CD1c-positive myeloid dendritic cell (primary cell): Measurements from ENCODE around the gene IRX4.

Experiments
- DNase-seq: peaks from one replicate; pipeline ENCODE4 v3.0.0-alpha.2; 2016; ENCODE audit errors: extremely low spot score

The IRX4 gene

DNA sequence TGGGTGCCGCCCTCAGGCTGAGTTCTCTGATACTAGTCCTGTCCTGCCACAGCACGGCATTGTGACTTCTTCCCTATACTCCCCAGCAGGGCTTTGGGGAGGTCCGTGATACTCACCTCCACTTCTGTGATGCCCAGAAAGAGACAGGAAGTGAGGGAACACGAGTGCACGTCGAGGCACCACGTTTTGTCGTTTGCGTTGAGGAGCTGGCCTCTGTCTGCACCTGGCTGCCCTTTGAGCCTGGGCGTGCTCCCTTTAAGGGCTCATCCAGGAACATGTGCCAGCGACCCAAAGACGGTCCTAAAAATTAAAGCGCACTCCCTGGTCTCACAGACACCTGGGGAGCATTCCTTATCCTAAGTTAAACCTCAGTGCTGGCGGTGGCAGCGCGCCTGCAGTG lies 8.7 kb upstream of the IRX4 start:
- no peak for DNase-seq

DNA sequence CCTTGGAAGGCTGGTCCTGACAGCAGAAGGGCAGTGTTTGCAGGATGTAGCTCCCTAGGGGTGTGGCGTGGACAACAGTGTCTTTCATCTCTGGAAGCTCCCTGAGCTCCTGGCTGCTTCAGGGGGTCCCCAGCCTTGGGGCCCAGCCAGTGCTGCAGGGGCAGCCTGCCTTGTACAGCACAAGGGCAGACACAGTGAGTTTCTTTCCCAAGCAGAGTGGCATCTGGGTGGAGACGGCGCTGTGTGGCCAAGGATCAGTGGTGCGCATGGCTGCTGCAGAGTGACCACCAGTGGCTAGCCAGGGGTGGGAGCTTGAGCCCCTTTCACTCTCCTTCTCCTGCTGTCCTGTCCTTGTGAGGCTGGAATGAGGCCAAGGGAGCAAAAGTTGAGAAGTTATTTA lies 7.6 kb upstream of the IRX4 start:
- DNase-seq: no peak

DNA sequence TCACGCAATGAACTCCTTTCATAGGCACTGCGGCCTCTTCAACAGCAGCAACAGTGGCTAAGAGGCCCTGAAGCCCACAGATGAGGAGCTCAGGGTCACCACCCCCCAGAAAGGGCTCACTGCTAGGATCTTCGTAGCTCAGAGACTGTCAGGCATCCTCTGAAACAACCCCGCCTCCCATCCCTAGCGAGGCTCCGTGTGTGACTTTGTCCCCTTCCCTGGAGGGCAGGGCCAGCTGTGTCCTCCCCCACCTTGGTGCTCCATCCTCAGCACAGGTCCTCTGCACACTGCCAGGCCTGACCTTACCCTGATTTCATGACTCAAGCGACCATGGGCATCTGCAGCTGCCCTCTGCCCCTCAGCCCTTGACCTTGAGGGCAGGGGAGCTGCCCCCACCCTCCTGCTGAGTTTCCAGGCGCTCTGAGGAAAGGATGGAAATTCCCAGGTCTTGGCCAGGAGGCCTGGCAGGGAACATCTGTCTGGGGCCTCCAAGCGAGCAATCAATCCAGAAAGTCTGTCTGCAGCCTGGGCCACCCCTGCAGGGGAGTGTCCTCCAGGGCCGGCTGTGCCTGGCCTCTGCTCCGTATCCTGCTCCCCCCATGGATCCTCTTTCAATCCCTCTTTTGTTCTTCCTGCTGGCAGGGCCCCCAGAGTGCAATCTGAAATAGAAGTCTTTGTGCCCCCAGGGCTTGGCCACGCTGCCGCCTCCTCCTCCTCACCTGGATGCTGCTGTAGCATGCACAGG lies 6.8 kb upstream of the IRX4 start:
- DNase-seq: no peak

DNA sequence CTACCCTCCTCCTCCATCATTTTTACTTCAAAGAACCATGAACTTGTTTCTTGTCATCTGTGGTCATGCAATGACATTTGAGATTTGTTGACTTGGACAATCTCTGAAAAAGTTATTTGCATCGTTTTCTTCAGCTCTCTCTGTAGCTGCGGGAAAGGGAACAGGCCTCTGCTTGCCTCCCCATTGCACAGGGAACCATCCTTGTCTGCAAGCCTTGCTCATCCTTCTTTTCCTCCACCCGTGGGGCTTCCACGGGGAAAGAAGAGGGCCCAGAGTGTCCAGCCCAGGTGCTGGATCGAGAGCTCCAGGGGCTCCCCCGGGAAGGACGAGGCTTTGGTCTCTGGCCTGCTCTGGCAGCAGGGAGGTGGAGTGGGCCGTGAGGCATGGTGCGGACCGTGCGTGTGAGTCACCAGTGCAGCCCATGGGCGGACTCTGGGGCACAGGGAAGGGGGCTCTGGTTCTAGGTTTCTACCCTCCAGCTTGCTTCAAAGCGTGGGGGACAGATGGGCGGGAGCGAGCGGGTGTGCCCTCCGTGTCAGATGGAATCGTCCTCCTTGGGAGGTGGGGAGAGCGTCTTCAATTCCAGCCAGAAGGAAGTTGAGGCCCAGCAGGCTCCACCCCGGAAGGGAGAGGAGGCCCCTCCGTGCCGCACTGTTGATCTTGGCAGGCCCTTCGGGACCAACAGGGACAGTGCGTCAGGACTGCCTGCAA lies 6.0 kb upstream of the IRX4 start:
- DNase-seq: no peak

DNA sequence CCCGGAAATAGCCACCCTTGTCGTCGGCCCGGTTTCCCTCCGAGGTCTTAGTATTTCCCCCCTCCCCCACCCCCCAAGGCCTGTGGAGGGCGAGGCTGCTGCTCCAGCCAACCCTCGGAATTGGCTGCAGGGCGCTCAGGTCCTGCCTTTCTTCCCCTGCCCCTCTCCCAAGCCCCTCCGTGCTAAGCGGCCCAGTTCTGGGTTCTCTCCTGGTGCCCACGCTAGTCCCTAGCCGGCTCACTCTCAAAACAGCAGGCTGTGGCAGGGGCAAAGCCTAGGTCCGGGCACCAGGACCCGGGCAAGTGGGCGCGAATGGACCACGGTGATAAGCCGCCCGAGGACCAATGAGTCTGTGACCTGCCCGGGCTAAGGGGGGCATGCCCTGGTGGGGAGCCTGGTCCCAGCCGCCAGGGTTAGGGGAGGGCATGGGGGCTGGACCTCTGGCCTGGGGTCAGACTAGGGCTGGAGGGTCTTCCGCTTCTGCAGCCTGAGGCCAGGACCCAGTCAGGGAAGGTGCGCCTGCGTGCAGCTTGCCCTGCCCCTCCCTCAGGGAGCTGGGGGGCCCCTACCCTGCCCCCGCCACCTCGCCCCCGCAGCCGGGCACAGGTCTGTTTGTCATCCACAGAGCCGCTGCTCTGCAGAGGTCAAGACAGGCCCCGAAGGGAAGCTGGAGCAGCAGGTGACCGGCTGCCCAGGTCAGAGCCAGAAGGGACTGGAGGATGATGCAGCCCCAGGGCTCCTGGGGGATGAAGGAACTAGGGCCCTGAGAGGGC lies 5.0 kb upstream of the IRX4 start:
- no peak for DNase-seq

DNA sequence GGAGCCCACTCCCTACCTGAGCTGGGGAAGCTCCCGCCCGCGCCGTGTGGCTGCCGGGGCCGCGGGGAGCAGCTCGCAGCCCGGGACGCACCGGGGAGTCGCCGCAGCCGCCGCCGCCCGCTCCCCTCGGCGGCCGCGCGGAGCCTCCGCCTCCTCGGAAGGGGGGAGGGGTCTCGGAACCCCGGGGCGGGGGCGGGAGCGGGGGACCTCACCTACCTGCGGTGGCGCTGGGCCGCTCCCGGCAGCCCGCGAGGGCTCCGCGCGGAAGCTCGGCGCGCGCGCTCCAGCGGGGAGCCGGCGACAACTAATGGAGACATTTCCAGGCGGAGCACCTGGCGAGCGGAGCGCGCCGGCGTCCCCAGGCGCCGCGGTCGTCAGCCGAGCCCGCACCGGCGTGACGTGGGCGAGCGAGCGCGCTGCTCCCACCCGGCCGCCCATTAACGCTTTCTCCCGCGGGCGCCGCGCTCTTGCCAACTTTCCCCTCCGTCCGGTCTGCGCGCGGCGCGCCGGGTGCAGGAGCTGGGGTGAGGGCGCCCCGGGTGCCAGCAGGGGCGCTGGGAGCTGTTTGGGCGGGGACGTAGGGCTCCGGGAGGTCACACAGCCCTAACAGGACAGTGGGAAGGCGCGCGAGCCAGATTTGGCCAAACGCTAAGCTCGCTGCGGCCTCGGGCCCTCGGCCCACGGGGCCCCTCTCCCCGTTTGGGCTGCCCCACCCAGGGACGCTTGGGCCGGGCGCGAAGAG lies 4.3 kb upstream of the IRX4 start:
- DNase-seq: no peak

DNA sequence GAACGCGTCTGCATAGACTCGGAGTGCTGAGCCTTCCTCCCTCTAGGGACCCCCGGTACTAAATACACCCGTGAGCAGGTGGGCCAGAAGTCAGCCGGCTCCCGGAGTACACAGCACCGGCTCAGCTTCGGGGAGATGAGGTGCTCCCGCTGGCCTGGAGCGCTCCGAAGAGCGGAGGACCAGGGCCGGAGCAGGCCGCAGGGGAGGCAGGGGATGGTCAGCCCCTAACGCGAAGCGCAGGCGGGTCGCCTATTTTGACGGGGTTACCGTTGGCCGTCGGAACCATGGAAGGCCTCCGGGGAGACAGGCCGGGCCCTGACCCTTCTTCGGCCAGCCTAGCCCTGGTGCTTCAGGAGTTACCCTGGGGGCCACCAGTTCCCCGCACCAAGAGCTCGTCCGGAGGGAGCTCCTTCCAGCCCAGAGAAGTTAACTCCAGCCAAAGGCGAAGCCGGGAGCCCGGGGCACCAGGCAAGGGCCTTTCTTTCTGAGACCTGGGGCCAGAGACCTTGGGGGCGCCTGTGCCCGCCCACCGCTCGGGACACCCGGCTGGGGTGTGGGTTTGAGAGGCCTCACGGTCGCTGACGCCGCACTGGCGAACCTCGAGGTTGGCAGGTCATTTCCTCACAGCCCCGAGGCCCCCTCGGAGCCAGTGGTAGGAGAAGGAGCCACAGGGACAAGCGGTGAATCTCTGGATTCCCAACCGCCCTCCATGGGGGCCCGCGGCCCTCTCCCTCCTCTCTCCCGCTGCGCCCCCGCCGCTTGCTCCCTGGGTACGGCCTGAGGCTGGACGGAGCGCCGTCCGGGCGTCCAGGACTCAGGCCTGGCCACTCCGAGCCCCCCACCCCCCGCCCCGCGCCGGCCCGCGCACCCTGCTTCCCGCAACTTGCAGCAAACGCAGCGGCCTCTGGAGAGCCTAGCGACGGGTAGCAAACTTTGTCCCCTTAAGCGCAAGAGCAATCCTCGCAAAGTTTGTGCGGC lies 3.4 kb upstream of the IRX4 start:
- no peak for DNase-seq

DNA sequence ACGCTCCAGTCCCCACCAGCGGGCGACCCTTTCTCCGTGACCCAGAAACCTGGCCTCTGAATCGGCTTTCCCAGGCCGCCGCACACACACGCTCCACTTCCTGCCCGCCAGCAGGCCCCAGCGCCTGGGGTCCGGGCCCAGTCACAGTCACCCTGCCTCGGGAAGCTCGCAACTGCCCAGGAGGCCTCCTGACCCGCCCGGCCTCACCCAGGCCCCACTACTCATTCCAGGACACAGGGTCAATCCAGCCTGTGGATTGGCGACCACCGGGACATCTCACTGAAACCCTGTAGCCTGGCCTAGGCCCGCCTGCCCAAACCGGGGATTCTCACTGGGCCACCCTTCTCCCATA lies 2.7 kb upstream of the IRX4 start:
- DNase-seq: no peak

DNA sequence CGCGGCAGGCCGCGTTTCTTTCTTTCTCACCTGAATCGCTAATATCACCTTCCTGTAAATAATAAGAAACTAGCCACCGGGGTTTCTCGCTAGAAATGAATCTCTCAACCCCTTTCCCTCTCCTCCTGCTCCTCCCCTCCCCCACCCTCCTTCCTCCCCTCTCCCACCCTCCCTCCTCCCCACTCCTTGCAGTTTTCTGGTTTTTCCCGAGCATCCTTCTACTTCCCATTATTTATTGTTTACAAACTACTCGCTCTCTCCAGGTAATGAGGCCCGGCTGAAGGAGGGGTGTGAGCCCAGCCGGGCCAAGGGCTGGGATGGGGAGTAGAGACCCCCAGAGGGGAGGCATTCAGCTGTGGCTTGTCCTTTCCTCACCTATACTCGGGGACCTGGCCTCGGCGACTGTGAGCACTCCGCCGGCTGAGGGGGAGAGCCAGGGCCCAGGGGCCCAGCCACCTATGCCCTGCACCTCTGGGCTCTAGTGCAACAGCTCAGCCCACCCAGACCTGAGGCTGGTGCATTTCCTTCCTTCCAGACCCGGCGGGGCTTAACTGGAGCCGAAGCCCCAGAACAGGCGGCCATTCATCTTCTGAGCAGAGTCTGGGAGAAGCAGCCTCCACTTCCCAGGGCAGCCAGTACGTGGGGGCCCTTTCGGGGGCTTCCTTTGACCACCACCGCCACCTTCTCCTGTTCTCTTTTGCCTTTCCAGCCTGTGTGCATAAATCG lies 2.1 kb upstream of the IRX4 start:
- no peak for DNase-seq

DNA sequence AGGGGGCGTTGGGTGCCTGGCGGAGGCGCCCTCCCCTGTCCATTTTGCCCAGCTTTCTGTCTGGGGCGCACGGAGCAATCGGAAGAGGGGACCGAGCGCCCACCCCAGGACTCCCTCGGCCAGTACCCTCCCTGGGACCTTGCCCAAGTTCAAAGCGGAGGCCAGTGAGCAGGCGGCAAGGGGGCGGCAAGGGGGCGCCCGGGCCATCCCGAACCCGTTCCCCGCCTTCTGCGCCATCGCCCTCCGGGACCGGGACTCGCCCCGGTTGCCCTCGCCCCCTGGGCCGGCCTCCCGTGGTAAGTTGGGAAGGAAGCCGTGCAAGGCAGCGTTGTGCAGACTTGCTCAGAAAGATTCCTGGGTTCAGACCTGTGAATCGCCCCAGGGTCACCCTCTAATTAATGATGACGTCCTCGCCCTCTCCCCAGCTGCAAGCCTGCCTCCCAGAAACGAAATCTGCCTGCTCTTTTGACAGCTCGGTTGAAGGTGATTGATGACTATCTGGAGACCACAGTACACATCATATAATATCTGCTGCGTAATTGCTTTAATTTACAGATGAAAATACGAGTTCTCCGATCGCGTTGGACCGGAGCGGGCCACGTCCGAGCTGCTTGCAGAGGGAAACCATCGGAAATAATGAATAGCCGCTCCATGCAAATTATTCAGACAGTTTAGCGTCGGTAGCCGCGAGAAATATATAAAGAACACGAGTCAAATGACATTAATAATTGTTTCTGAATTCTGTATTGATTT lies 1.4 kb upstream of the IRX4 start:
- no peak for DNase-seq

DNA sequence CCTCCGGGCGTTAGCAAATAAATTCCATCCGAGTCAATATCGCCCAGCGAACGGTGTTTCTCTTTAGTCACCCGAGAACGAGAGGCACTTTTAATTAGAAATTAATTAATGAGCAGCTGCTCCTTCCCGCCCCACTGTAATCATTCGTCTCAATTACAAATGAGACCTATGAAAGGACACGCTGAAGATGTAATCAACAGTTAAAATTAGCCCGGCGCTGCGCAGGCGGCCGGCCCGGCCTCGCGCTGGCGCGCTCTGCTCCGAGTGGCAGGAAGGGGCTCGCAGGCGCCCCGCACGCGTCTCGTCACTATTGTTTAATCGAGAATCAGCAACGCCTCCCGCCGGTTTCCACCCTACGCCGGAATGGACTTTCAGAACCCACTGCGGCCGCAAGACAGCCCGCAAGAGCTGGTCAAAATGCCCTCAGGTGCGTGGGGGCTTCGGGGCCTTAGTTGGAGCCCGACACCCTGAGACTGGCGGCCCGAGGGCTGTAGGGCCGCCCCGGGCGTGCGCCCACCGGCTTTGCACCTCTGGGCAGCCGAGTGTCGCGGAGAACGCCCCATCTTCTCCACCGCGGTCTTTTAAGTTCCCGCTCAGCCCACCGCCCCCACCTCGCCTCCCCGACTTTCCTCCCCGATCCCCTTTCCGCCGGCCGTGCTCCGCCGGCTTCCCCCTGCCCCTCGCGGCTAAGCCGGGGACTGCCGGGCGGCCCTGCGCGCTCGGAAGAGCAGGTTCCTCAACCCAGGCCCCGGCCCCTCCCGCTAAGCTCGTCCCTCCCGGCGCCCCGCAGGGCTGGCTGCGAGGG lies 597 bp upstream of the IRX4 start:
- DNase-seq: no peak

DNA sequence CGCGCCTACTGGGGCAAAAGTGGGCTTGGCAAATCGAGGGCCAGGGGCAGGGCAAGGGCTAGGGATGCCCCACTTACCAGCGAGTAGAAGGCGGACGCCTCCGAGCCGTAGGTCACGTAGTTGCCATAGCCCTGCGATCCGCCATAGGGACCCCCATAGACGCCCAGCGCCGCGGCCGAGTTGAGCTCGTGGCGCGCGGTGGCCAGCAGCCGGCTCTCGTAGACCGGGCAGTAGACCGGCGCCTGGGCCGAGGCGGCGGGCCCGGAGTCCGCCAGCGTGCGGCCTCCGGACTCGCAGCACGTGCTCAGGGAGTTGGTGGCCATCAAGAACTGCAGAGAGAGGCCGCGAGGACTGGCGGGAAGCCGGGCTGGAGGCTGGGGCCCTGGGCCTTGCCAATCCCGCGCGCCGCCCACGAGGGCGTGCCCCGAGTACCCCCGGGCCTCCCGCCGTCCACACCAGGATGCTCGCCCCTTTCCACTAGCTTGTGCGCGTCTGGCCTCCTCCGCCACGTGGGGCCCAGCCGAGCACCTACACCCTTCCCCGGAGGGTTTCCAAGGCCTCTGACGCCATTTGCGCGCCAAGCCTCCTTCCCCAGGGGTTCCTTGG lies 891 bp downstream of the IRX4 start:
- no peak for DNase-seq

DNA sequence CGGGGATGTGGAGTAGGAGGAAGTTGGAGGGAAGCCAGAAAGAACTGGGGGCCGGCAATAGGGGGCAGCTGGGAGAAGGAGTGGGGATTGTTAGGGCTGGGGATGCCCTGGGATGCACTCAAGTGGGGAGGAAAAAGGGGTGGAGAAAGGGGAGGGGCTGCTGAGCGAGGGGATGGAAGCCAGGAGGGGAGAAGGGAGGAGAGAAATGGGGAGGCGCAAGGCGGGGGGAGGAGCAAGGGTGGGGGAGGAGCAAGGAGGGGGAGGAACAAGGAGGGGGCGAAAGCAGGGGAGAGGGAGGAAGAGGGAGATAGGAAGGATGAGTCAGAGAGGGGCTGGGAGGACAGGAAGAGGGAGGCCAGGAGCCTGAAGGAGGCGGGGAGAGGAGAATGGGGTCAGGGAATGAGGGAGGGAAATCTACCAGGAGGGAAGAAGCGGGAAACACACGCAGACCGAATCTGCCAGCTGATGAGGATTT lies 1.6 kb downstream of the IRX4 start:
- DNase-seq: no peak

DNA sequence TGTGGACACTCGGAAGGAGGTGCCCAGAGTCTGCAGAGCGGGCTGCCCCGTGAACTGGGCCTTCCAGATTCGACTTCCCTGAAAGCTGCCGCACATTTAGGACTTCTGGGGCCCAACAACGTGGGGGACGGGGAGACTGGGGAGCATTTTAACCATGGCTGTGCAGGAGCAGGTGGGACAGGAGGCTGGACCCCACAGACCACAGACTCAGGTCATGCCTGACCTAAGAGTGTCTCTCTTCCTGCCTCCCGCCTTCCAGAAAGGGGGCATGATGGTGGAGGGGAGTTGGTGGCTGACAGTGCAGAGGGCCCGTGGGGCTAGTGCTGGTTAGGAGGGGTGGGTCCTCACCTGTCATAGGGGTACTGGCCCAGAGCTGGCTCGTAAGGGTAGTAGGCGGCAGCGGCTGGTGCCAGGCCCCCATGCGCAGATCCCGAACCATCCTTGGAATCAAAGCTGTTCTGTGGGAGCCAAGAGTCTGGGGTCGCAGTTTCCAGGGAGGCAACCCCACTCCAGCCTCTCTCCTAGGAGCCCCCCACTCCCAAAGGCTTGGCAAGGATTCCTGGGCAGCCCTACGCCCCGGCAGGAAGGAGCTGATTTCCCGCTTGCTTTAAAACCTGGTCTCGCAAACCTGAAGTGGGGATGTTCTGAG lies 2.2 kb downstream of the IRX4 start:
- DNase-seq: no peak

DNA sequence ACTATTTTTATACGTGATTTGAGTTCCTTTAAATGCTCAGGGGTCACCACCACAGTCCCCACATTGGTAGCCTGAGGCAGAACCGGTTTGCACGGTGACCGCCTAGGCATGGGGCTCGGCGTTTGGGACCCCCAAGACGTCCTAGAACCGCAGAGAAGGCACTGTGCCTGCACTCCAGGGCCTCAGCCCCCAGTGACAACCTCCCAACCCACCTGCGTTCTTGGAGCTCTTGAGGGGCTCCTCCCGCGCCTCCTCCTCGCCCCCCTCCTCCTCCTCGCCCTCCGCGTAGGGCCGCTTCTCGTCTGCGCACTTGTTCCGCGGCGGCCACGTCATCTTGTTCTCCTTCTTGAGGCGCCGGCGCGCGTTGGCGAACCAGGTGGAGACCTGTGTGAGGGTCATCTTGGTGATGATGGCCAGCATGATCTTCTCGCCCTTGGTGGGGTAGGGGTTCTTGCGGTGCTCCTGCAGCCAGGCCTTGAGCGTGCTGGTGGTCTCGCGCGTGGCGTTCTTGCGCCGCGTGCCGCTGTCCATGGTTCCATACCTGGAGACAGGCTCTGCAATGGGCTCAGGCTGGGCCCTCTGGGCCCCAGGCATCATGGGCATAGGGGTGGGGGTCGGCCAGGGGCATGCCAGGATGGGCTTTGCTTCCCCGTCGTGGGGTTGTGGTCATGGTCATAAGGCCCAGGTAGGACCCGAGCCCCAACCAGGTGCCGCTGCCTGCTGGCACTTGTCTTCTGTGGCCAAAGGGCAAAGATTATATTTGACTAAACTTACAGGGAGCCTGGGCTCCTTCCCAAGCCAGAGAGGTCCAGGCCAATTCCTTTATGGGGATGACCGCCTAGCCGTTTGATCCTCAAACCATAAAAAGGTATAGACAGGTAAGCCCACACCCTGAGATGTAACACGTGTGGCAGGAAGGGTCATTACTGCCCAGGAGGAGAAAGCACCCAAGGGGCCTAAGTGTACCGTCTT lies 3.1 kb downstream of the IRX4 start:
- no peak for DNase-seq

DNA sequence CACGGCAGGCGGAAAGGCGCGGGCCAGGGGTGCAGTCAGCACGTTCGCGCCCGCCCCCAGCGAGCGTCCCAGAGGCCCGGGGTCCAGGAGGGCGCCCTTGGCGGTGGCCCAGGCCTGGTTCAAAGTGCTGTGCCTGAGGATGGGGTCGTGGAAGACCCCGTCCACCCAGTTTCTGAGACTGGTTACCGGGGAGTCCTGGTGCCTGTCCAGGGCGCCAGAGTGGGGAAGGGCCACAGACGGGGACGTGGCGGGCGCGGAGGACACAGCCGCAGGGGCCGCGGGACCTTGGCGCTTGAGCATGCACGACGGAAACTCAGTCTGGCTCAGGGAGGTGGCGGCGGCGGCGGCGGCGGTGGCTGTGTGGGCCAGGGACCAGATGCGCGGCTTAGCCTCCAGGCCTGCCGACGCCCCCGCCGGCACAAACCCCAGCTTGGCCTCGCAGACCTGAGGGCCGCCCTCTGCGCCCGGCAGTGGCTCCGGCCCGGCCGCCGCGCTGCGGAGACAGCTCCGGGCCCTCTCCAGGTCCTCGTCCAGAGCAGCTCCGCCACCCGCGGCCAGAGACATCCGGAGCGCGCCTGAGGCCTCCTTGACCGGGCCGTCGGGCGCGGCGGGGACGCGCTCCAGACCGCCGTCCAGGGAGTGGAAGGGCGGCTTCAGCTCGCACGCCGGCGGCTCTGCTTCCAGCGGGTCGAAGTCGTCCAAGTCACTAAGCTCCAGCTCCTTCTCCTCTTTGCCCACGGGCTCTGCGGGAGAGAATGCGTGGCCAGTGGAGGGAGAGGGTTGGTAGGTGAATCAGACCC lies 4.5 kb downstream of the IRX4 start:
- no peak for DNase-seq
